Epidermal melanocyte (primary cell): Measurements from ENCODE around the gene KRTDAP.
"Not testable (repeated sequence)": the region's sequence is repeated elsewhere in the genome, so short reads cannot be mapped to it uniquely, and the experiment has no call there.

Experiments used
- DNase-seq: peaks from one replicate; pipeline ENCODE4 v3.0.0; 2011; ENCODE audit warnings: low spot score; ENCODE audit not compliant: insufficient read length

The KRTDAP gene

GRCh38 chr19:35486268-35486708 is 4.0 kb downstream of the KRTDAP start:
- DNase-seq = no peak

GRCh38 chr19:35484252-35485036 is 5.8 kb downstream of the KRTDAP start:
- DNase-seq = no peak

GRCh38 chr19:35483089-35483488 is 7.2 kb downstream of the KRTDAP start:
- DNase-seq = no peak

GRCh38 chr19:35478794-35479677 is 11.2 kb downstream of the KRTDAP start:
- DNase-seq = no peak

- no peak for DNase-seq
These were observed 14.1 kb downstream of the KRTDAP start for GRCh38 chr19:35476149-35476548.

- not testable (repeated sequence) for DNase-seq
These were observed 15.7 kb downstream of the KRTDAP start for GRCh38 chr19:35474594-35474993.

GRCh38 chr19:35474104-35474503 is 16.2 kb downstream of the KRTDAP start:
- no peak for DNase-seq

GRCh38 chr19:35471946-35472345 is 18.3 kb downstream of the KRTDAP start:
- no peak for DNase-seq

DNA sequence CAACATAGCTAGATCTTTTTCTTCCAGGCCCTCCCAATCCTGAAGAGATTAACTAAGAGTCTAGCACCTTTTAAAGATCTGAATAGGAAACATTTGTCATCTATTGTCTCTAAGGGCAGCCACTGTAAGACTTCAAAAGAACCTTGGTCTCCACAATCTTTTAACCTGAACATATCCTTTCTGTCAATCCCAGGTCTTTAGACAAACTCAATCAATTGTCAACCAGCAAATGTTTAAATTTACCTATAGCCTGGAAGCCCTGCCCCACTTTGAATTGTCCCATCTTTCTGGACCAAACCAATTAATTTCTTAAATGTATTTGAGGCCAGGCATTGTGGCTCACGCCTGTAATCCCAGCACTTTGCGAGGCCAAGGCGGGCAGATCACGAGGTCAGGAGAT is 19.2 kb downstream of the KRTDAP start:
- not testable (repeated sequence) for DNase-seq

- DNase-seq = no peak
These were observed 20.1 kb downstream of the KRTDAP start for GRCh38 chr19:35470128-35470527.

- no peak for DNase-seq
These were observed 21.6 kb downstream of the KRTDAP start for GRCh38 chr19:35468637-35469036.

GRCh38 chr19:35466259-35466658 is 24.0 kb downstream of the KRTDAP start:
- DNase-seq = no peak

GRCh38 chr19:35462956-35463355 is 27.3 kb downstream of the KRTDAP start:
- DNase-seq = not testable (repeated sequence)

- DNase-seq = no peak
These were observed 27.7 kb downstream of the KRTDAP start for GRCh38 chr19:35462476-35462953.

GRCh38 chr19:35461788-35462187 is 28.5 kb downstream of the KRTDAP start:
- DNase-seq = not testable (repeated sequence)

DNA sequence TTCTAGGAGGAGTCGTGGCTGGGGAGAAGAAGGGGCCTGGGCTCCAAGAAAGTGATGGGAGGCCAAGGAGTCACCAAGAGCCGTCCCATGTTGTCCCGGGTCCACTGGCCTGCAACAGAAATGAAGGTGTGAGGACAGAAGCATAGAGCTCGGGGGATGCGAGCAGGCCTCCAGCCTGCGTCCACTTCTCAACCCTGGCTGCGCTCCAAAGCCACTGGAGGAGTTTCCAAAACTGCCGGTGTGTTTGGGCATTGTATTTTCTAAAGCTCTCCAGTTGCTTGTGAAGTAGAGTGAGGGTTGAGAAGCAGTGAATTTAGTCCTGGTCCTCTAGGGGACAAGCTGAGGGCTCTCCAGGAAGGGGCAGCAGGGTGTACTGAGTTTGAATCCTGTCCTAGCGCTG is 29.2 kb downstream of the KRTDAP start:
- no peak for DNase-seq

GRCh38 chr19:35460608-35461007 is 29.7 kb downstream of the KRTDAP start:
- DNase-seq = no peak

DNA sequence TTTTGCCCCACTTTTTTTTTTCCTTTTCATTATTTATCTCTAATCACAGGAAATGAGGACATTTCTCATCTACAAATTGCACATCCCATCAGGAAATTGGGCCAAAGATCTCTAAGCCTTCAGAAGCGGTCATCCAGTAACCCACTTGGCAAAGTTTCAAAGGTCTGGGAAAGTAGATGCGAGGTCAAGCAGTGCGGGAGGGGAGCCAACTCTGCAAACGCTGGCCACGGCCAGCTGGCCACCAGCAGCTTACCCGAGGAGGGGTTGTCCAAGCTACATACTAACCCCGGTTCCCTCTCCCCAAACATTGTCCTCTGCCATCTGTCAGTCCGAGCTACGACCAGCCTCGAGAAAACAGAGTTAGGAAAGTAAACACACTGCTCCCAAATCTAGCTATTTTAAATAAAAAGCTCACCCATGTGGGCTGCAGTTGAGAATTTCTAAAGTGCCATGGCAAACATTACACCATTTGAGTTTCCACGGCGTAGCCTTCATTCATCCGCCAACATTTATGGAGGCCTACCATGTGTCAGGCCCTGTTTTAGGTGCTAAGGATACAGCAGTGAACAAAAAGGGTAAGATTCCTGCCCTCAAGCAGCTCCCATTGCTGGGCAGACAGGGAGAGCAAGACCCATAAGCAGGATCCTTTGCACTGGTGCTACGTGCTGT is 30.7 kb downstream of the KRTDAP start:
- DNase-seq = no peak

DNA sequence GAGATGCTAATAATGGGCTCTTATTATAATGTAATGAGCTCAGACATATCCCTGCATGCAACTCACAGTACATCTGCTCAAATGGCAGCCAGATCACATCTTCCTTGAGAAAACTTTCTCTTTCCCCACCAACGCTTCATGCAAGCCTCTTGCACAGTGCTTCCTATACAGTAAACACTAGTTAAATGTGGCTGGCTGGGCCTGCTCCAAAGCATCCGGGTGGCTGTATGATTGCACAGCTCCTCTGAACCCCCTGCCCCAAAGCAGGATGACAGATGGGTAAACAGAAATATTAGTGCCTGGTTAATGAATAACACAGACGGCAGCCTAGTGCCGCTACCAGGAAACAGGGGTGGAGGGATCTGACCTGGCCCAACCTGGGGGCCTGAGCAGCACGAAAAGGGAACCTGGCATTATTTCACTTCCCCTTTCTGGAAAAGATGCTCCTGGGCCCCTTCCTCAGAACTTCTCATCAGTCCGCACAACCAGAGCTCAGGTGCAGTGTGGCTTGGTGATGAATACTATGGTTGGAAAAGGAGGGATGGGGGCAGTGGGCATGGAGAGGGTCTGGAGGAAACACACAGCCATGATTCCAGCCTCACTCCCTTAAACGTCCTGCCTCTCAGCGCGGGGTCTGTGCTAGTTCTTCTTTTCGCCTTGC is 31.4 kb downstream of the KRTDAP start:
- no peak for DNase-seq

DNA sequence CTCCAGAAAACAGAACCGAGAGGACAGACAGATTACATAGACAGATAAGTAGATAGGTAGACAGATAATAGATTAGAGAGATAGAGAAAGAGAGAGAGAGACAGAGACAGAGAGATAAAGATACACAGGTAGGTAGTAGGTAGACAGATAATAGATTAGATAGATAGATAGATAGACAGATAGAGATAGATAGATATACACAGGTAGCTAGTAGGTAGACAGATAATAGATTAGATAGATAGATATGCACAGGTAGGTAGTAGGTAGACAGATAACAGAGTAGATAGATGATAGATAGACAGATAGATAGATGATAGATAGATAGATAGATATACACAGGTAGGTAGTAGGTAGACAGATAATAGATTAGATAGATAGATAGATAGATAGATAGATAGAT is 32.1 kb downstream of the KRTDAP start:
- no peak for DNase-seq

DNA sequence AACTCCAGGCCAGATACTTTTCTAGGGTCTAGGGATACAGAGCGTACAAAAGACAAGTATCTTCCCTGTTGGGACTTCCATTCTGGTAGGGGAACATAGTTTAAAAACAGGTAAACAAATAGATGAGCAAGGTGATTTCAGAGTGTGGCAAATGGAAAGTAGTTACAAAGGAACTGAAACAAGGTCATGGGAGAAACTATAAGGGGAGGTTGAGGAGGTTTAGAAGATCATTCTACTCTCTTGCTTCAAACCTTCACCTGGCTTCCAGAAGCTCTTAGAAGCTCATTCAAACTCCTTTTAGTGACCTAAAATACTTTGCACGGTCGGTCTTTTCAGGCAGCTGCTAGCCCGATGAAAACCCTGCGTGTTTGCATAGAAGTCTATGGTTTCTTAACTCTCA is 33.1 kb downstream of the KRTDAP start:
- DNase-seq = no peak
